H9 (cell line): ENCODE data around the gene SSBP3. TPM values are rescaled to one million over a fixed set of nuclear protein-coding genes. Genes with fewer than 3 reads are reported as not detected.
A peak's percentile ranks its signal among the peaks of the same experiment; 100 is the strongest.

ENCODE experiments used
- DNase-seq: peaks from one replicate; pipeline ENCODE4 v3.0.0-alpha.2; 2017
- H2AFZ ChIP-seq: one replicate; pipeline ENCODE4 v1.6.1; 2013; ENCODE audit warnings: mild to moderate bottlenecking, low read length, control low read depth, moderate library complexity
- H2AK5ac ChIP-seq: 2 replicates; pipeline ENCODE4 v1.6.1; 2013; ENCODE audit warnings: low read length, control low read depth, mixed read lengths; ENCODE audit not compliant: insufficient read length
- H2BK120ac ChIP-seq: one replicate; pipeline ENCODE4 v1.6.1; 2013; ENCODE audit warnings: low read depth, mild to moderate bottlenecking, low read length, control low read depth, inconsistent platforms; ENCODE audit not compliant: poor library complexity, severe bottlenecking
- H2BK12ac ChIP-seq: 2 replicates; pipeline ENCODE4 v1.6.1; 2013; ENCODE audit warnings: low read length, control low read depth, mixed read lengths, low read depth; ENCODE audit not compliant: insufficient read length
- H2BK15ac ChIP-seq: 2 replicates; pipeline ENCODE4 v1.6.1; 2013; ENCODE audit warnings: low read depth, low read length, control low read depth
- H2BK20ac ChIP-seq: one replicate; pipeline ENCODE4 v1.6.1; 2013; ENCODE audit warnings: low read depth, mild to moderate bottlenecking, low read length, control low read depth, inconsistent platforms; ENCODE audit not compliant: poor library complexity, severe bottlenecking
- H2BK5ac ChIP-seq: 2 replicates; pipeline ENCODE4 v1.6.1; 2013; ENCODE audit warnings: low read length, control low read depth, mixed read lengths; ENCODE audit not compliant: insufficient read length
- H3K14ac ChIP-seq: 2 replicates; pipeline ENCODE4 v1.6.1; 2013; ENCODE audit warnings: low read length, control low read depth; ENCODE audit not compliant: insufficient read depth
- H3K18ac ChIP-seq: 2 replicates; pipeline ENCODE4 v1.6.1; 2013; ENCODE audit warnings: low read depth, mild to moderate bottlenecking, mixed read lengths, low read length, control low read depth; ENCODE audit not compliant: insufficient read length
- H3K23ac ChIP-seq: 2 replicates; pipeline ENCODE4 v1.6.1; 2013; ENCODE audit warnings: low read length, control low read depth, mixed read lengths, low read depth; ENCODE audit not compliant: insufficient read length
- H3K23me2 ChIP-seq: 2 replicates; pipeline ENCODE4 v1.6.1; 2013; ENCODE audit warnings: low read depth, mild to moderate bottlenecking, mixed read lengths, low read length, control low read depth; ENCODE audit not compliant: insufficient read length, poor library complexity, severe bottlenecking
- H3K27ac ChIP-seq: 2 replicates; pipeline ENCODE4 v1.5.1; 2013; ENCODE audit warnings: low read length, control low read depth, mixed read lengths, low read depth; ENCODE audit not compliant: insufficient read length
- H3K27me3 ChIP-seq: 2 replicates; pipeline ENCODE4 v1.6.1; 2013; ENCODE audit warnings: low read length, control low read depth, inconsistent platforms; ENCODE audit not compliant: insufficient read depth
- H3K4ac ChIP-seq: 2 replicates; pipeline ENCODE4 v1.6.1; 2013; ENCODE audit warnings: low read depth, mild to moderate bottlenecking, control low read depth, inconsistent platforms, low read length, moderate library complexity
- H3K4me1 ChIP-seq: 2 replicates; pipeline ENCODE4 v1.6.1; 2013; ENCODE audit warnings: low read length, control low read depth, inconsistent platforms; ENCODE audit not compliant: insufficient read depth
- H3K4me2 ChIP-seq: 2 replicates; pipeline ENCODE4 v1.6.1; 2013; ENCODE audit warnings: low read length, control low read depth, mixed read lengths; ENCODE audit not compliant: insufficient read length, insufficient read depth
- H3K56ac ChIP-seq: 2 replicates; pipeline ENCODE4 v1.6.1; 2013; ENCODE audit warnings: low read depth, mild to moderate bottlenecking, mixed read lengths, low read length, control low read depth; ENCODE audit not compliant: insufficient read length
- H3K79me1 ChIP-seq: 2 replicates; pipeline ENCODE4 v1.6.1; 2013; ENCODE audit warnings: low read depth, mild to moderate bottlenecking, moderate library complexity, low read length, control low read depth, inconsistent platforms; ENCODE audit not compliant: insufficient read depth, poor library complexity, severe bottlenecking
- H3K79me2 ChIP-seq: 2 replicates; pipeline ENCODE4 v1.6.1; 2013; ENCODE audit warnings: low read length, control low read depth, inconsistent platforms; ENCODE audit not compliant: insufficient read depth
- H3K9ac ChIP-seq: 2 replicates; pipeline ENCODE4 v1.6.1; 2013; ENCODE audit warnings: low read length, control low read depth, mixed read lengths; ENCODE audit not compliant: insufficient read length; ENCODE audit errors: extremely low read depth
- H3K9me3 ChIP-seq: one replicate; pipeline ENCODE4 v1.6.1; 2013; ENCODE audit warnings: low read depth, low read length, inconsistent platforms; ENCODE audit not compliant: control insufficient read depth
- H3T11ph ChIP-seq: one replicate; pipeline ENCODE4 v1.6.1; 2013; ENCODE audit warnings: mild to moderate bottlenecking, low read length, control low read depth, inconsistent platforms
- H4K20me1 ChIP-seq: one replicate; pipeline ENCODE4 v1.6.1; 2013; ENCODE audit not compliant: control insufficient read depth, insufficient read length, insufficient read depth
- H4K5ac ChIP-seq: 2 replicates; pipeline ENCODE4 v1.6.1; 2013; ENCODE audit warnings: low read depth, mild to moderate bottlenecking, mixed read lengths, low read length, control low read depth; ENCODE audit not compliant: insufficient read length
- H4K8ac ChIP-seq: replicated peaks from 2 replicates; pipeline ENCODE4 v1.6.1; 2013; ENCODE audit warnings: low read length, control low read depth, mixed read lengths, low read depth; ENCODE audit not compliant: insufficient read length
- H4K91ac ChIP-seq: 2 replicates; pipeline ENCODE4 v1.6.1; 2013; ENCODE audit warnings: low read depth, mild to moderate bottlenecking, moderate library complexity, mixed read lengths, low read length, control low read depth; ENCODE audit not compliant: insufficient read length
- H3K27ac Mint-ChIP-seq, 3 experiments: 2 replicates in 2 of 3; 3 replicates in 1 of 3; pipeline ENCODE4 v1.8.0; 2020 to 2021; ENCODE audit warnings: mixed read lengths in 3 of 3, mild to moderate bottlenecking in 1 of 3, moderate library complexity in 1 of 3
- H3K27me3 Mint-ChIP-seq: 2 replicates; pipeline ENCODE4 v1.8.0; 2021; ENCODE audit warnings: low read depth, mild to moderate bottlenecking, moderate library complexity, mixed read lengths
- H3K36me3 Mint-ChIP-seq, 3 experiments: 2 replicates in 2 of 3; 3 replicates in 1 of 3; pipeline ENCODE4 v1.8.0; 2020 to 2021; ENCODE audit warnings: low read depth in 3 of 3, mixed read lengths in 3 of 3; ENCODE audit not compliant: insufficient read depth in 1 of 3
- H3K4me1 Mint-ChIP-seq, 2 experiments: 2 replicates each; pipeline ENCODE4 v1.8.0; 2020; ENCODE audit warnings: mixed read lengths in 2 of 2
- H3K4me3 Mint-ChIP-seq, 2 experiments: 2 replicates in 1 of 2; 3 replicates in 1 of 2; pipeline ENCODE4 v1.8.0; 2020 to 2021; ENCODE audit warnings: mild to moderate bottlenecking in 2 of 2, mixed read lengths in 2 of 2, moderate library complexity in 1 of 2
- H3K9me3 Mint-ChIP-seq, 2 experiments: 2 replicates in 1 of 2; 3 replicates in 1 of 2; pipeline ENCODE4 v1.8.0; 2020; ENCODE audit warnings: mild to moderate bottlenecking in 2 of 2, mixed read lengths in 2 of 2, moderate library complexity in 1 of 2
- CTCF ChIP-seq: fragments of 200-600 bp; sonication (generic); conservative IDR thresholded peaks from 3 replicates; pipeline ENCODE4 v1.8.0; 2021; ENCODE audit warnings: antibody characterized with exemption, mild to moderate bottlenecking
- WGBS: extraction: QIAGEN DNeasy Blood & Tissue Kit; methylation state at CpG from one replicate; pipeline ENCODE4 v1.1.7; 2013; ENCODE audit warnings: missing lambda C conversion rate, low lambda C conversion rate, mixed read lengths; ENCODE audit not compliant: insufficient read length; ENCODE audit errors: extremely low coverage; 5-methylcytosine and 5-hydroxymethylcytosine counted together
- total RNA-seq: library from RNA; stranded (reverse); gene quantifications from 2 replicates; pipeline ENCODE4 v1.2.1, GENCODE V29; 2021

The SSBP3 gene
- total RNA-seq, 1 experiment from 2014 or later = 126 TPM

- Histone ChIP-seq H3K9me3 (no peaks in the 10 kb centered on the region), H3K4me1 (peaks cover 12% of the 10 kb centered on the region; the same call in 1 of the 2 replicates), H4K20me1 (no peaks in the 10 kb centered on the region), H3K27ac (no peak overlapping the region), H3K4me2 (no peak overlapping the region), H3K4ac (no peak overlapping the region), H4K8ac (no peak overlapping the region), H2BK15ac (no peak overlapping the region), H2BK120ac (no peak overlapping the region), H3K27me3 (no peaks in the 10 kb centered on the region), H3K79me1 (no peaks in the 10 kb centered on the region), H3K23me2 (no peaks in the 10 kb centered on the region), H2BK5ac (no peak overlapping the region), H3K56ac (no peak overlapping the region), H2AFZ (no peak overlapping the region), H3K9ac (no peak overlapping the region), H3K14ac (no peak overlapping the region), H2BK20ac (no peak overlapping the region), H2BK12ac (no peak overlapping the region), H2AK5ac (no peak overlapping the region), H3K18ac (no peak overlapping the region), H3K23ac (no peak overlapping the region), H4K91ac (no peak overlapping the region), H3T11ph (no peak overlapping the region), H3K79me2 (peaks cover 1% of the 10 kb centered on the region; the same call in 1 of the 2 replicates), H4K5ac (no peak overlapping the region)
- TF ChIP-seq CTCF = no peak
- no peak for DNase-seq
- Mint-ChIP-seq H3K4me3 (no peak overlapping the region), H3K27ac (peak overlapping the region in 2 of 3 experiments; percentile 37 to 84; a peak in 1 of 7 replicates), H3K36me3 (peaks cover 2 to 23% (median 21%) of the 10 kb centered on the region in 3 experiments; a peak in 5 of 7 replicates), H3K27me3 (no peaks in the 10 kb centered on the region), H3K4me1 (peaks cover 76 to 81% of the 10 kb centered on the region in 2 experiments), H3K9me3 (no peaks in the 10 kb centered on the region)
- no CpG with 5 or more reads among the region's 8 CpGs for WGBS
Measured at GRCh38 chr1:54338464-54338863, 67.7 kb downstream of the SSBP3 start.
